Endothelial cell of hepatic sinusoid (primary cell): ENCODE measurements around the gene SMIM31.

Source experiments
- in situ Hi-C: cut with HindIII; loops from 2 replicates; pipeline ENCODE4 v1.10.0; 2017; ENCODE audit warnings: low sequenced_read_pairs

SMIM31 gene

DNA sequence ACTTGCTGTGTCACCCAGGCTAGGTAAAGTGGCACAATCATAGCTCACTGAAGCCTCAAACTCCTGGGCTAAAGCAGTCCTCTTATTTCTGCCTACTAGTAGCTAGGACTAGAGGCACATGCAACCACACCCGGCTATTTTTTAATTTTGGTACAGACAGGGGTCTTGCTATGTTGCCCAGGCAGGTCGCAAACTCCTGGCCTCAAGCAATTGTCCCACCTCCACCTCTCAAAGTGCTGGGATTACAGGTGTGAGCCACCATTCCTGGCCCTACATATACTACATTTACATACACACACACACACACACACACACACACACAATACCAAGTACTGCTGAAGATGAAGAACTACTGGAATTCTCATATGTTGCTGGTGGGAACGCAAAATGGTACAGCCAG, 26.9 kb downstream of the SMIM31 start:
- in situ Hi-C loops = no loop called here

DNA sequence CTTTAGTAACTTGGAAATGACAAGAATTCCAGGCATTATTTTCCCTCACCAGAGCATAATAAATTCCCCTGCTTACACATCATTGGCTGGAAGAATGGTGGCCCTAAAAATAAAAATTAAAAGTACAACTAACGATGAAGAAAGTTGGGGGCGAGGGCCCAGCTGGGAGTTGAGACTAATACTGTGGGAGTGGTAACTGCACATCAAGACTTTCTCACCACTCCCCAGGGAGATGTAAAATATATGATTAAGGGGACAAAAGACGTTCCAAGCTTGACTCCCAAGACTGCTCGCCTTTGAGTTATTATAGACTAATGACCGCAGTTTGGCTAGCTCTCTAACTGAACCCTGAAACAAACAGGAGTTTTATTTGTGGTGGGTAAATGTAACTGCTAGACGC, 30.0 kb downstream of the SMIM31 start:
- in situ Hi-C loops = no loop called here

DNA sequence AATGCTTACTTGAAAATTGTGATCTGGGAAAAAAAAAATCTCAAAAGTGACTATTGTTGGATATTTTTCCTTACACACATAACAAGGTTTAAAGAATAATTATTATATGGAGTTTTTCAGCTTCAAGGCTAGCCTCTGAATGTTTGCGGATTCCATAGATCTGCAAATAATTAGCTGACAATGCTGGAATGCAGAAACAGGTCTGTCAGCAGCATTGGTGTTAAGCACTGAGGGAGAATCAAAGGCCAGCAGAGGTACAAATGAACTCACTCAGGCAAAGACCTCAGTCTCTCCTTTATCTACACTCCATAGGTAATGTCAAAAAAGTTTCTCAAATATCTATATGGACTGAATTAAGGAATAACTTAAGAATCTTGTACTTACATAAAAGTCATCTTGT, 35.1 kb downstream of the SMIM31 start:
- in situ Hi-C loops = no loop called here

DNA sequence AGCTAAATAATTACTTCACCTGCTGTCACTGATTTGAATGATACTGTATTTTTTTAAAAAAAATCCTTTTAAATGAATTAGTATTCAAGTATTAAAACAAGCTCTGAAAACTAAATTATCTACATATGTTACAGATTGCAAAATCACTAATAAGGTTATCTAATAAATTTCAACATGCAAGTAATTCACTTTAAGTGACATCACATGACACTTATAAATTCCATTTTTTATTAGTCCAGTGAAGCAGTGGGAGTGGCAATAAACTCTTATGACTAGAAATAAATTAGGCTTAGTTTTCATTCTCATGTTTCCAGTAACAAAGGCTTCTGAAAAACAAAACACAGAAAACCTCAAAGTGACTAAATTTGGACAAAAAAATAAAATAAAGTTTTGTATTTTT, 36.3 kb downstream of the SMIM31 start:
- in situ Hi-C loops = no loop called here

DNA sequence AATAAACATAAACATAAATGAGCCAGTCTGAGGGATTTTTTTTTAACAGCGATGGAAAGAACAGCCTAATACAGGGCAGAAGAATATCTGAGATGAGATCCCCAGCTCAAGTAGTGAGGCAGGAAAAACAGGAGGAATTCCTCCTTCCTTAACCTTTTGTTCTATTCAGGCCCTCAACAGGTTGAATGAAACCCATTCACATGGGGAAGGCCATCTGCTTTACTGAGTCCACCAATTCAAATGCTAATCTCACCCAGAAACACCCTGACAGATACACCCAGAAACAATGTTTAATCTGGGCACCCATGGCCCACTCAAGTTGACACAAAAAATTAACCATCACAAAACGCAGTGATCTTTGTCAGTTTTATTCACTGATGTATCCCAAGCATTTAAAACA, 45.5 kb downstream of the SMIM31 start:
- in situ Hi-C loops = no loop called here

DNA sequence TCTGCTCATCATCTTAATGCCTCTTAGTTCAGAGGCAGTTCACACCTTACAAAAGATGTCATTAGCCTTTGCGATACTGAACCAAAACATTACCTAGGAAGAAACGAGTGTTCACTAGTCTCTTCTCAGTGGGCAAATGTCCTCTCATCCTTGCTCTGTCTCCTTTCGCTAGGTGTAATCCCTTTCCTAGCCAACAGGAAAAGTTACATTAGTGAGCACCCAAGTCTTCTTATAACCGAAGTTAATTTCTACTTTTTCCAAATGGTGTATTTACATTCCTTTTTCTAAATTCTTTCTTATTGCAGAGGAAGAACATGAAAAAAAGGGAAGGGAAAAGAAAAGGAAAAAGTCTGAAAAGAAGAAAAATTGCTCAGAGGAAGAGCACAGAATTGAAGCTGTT, 46.9 kb downstream of the SMIM31 start:
- in situ Hi-C loops = no loop called here

DNA sequence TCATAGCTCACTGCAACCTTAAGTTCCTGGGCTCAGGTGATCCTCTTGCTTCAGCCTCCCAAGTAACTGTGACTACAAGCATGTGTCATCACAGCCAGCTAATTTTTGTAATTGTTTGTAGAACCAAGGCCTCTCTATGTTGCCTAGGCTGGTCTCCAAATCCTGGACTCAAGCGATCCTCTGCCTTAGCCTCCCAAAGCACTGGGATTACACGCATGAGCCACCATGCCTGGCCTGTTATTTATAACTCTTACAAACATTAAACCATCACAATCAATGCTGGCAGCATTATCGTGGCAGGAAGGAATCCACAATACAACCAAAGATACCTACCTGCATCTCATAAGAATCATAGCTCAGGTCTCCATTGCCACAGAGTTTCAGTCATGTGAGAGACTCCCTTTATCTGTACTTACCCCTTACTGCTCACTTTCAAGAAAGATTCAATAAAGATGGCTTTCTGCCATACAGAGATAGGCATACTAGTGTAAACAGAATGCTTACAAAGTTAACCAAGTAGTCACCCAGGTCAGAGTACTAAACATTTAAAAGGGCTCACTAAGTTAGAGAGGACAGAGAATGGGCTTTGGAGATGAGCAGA, 48.5 kb downstream of the SMIM31 start:
- in situ Hi-C loops = no loop called here

DNA sequence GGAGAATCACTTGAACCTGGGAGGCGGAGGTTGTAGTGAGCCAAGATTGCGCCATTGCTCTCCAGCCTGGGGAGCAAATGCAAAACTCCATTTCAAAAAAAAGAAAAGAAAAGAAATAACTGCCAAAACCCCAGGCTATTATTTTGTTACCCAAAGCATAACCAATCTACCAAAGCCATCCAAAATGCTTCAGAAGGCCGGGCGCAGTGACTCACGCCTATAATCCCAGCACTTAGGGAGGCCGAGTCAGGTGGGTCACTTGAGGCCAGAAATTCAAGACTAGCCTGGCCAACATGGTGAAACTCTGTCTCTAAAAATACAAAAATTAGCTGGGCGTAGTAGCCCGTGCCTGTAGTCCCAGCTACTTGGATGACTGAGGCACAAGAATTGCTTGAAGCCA, 49.8 kb downstream of the SMIM31 start:
- in situ Hi-C loops = no loop called here

DNA sequence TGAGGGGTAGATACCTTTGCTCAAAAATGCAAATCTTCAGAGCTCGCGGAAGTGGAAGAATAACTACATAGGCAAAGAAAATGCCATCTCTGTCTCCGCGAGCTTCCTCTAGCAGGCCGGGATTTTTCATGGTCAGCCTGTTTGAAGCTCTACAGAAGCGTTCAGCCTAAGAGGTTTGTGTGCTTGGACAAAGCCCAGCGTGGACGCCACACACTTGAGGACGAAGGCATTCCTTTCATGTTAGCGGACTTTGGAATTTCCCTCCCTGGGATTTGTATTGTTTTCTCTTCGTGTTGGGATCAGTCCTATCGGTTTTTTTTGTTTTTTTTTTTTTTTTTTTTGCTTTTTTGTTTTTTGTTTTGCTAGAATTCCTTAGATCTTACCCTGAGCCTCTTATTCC, 53.7 kb downstream of the SMIM31 start:
- in situ Hi-C loops = no loop called here

DNA sequence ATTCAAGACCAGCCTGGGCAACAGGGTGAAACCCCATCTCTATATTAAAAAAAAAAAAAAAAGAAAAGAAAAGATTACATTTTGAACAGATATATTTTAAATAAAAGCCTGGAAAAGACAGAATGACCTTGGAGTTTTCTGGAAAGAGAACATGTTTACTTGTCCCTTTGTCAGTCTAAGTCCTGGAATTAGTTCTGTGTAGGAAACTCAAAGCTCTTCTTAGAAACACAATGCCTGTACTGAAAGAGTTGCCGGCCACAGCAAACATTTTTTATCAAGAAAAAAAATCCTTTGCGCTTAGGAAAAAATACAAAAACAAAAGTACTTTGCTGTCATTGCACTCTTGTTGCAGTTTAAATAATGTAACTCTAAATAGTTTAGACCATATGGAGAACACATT, 59.6 kb downstream of the SMIM31 start:
- in situ Hi-C loops = no loop called here

DNA sequence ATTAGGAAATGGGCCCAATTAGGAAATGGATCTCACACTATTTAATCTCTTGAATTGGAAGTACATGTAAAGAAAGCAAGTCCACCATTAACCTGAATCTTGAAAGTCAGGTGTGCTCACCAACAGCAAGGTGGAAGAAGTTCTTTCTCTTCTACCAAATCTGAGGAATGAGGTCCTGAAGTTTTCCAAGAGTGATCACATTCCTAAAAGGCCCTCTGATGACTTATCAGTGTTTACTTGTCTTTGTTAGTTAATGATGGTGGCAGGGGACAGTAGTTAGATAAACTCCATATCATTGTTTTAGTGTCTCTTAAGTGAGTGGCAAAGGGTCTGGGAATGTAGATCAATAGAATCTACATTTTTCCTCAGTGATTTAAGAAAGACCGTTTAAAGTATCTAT, 61.8 kb downstream of the SMIM31 start:
- in situ Hi-C loops = no loop called here

DNA sequence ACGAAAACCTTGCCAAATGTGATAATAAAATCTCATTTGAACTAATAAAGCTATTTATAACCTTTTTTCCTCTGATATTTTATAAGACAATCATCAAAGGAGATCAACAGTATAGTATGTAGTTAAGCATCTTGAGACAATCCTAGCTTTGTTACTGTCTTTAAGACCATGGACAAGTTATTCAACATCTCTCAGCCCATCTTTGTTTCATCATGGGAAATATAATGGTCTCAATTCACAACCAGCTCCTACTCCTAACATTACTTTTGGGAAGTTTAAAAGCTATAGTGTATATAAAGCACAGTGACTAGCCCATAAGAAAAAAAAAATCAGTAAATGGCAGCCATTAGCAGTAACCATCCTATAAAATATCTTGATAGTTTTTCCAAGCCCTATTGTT, 65.4 kb downstream of the SMIM31 start:
- in situ Hi-C loops = no loop called here

DNA sequence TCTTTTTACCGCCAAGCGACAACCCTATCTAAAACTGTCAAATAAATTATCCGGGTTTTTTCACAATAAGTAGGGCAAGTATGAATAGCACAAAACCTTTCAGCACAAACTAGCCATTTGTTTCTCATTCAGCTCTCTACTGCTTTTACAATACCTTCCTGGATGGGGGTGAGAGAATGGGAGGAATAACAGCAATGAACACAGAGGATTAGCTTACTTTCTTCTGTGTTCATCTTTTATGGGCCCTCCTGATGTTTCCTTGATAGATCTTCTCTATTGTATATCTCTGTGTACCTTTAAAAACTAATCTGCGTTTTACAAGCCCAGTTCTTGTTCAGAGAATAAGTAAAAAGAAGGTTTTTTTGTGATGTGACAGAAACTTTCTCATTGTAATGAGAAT, 67.8 kb downstream of the SMIM31 start:
- in situ Hi-C loops = no loop called here

DNA sequence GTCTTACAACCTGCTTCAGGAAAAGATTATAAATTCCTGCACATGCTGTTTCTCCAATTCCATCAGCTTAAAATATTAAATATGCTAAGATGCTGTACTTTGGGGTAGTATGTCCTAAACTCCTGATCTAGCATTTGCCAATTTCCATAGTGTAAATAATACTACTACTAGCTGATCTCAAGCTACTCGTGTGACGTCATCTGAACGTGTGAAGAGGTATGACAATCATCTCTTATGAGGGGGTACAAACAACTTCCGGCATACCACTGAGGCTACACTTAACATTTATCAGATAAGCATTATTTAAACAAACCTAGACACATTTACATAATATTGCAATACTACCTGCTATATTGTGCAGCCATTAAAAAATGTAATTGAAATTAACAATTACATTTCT, 70.7 kb downstream of the SMIM31 start:
- in situ Hi-C loops = no loop called here

DNA sequence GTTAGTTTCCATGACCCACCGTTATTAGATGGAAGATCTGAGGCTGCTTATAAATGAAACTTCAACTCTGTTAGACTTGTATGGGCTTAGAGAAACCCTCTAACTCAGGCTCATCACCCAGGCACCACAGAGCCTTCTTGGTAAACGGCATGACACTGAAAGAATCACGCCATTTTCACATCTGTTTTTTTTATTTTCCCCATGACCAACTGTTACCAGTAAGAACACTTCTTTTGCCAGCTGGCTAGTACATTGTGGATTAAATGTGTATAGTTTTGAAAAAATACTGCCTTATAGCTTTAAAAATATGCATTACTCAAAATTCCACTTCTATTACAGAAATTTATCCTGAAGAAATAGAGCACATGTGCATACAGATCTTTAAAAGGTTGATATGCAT, 75.0 kb downstream of the SMIM31 start:
- in situ Hi-C loops = no loop called here

DNA sequence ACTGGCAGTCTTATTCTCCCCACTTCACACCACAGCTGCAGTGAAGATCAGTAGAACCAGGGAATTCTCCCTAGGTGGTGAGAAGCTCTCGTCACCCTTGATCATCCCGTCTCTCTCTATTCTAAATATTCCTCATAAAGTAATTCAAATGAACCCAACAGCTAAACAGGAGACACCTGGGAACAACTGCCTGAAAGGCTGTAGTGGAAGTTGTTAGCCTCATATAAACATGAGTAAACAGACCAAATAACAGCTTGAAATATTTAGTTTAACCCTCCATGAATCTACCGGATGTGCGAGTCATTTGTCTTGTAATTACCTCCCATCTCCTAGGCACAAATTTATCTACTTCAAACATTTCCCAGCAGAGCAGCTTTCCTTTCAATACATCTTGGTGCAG, 92.6 kb downstream of the SMIM31 start:
- in situ Hi-C loops = no loop called here

DNA sequence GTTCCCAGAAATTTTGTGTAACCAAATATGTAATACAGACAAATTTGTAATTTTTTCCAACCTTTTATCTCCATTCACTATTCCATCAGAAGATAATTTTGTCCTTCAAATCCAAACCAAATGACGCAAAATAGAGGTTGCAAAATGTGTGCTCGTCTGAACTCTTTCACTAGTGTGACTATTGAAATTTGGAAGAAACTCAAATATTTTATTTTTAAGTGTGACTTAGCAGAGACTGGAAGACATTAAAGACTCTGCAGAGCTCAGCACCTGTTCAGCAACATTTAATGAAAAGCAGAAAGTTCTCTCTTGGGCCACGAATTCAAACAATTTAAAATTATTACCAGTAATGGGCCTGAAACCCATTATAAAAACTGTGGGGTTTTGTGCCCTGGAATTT, 93.1 kb downstream of the SMIM31 start:
- in situ Hi-C loops = no loop called here

DNA sequence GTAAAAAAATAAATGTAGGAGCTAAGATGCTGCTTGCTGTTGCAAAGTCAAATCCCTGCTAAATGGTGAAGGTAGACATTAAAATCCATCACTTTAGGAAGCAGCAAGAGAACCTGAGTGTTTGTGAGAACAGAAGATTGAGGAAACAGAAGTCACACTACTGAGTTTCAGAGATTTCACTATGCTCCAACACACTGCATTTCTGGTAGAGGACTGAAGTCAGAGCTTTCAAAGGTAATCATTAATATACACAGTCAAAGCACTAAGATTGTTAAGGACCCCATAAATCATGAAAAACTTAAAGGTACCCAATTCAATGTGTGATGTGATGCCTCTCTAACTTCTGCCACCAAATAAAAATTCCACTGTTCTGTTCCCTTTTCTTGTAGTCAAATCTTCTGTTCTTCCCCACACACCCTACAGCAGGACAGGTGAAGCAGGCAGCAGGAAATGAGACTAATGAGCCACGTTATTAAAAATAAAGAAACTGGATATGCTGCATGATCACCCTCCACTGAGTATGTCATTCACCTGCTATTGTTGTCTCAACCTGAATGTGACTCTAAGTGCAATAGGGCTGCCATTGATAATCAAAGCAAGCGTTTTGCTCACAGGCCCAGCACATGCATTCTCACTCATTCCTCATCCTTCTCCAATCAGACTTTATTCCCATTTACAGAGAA, 94.2 kb downstream of the SMIM31 start:
- in situ Hi-C loops = no loop called here
